Measurements from ENCODE around the gene PCGF1.
A peak's percentile ranks its signal among the peaks of the same experiment; 100 is the strongest.

The PCGF1 gene

GRCh38 chr2:74536166-74536950 lies 28.9 kb upstream of the PCGF1 start:
- no peak for DNase-seq

GRCh38 chr2:74535440-74535965 lies 28.0 kb upstream of the PCGF1 start:
- DNase-seq: no peak

GRCh38 chr2:74534411-74534810 lies 26.9 kb upstream of the PCGF1 start:
- DNase-seq: no peak

- no peak for DNase-seq
These were observed 26.0 kb upstream of the PCGF1 start for GRCh38 chr2:74533464-74533863.

- peak; percentile 45 to 66 for DNase-seq
These were observed 24.7 kb upstream of the PCGF1 start for GRCh38 chr2:74532222-74532621.

- DNase-seq: no peak
These were observed 24.2 kb upstream of the PCGF1 start for GRCh38 chr2:74531666-74532065.

- DNase-seq: peak; percentile 51 to 54
These were observed 23.0 kb upstream of the PCGF1 start for GRCh38 chr2:74530239-74531187.

- DNase-seq: peak; percentile 97
These were observed 22.1 kb upstream of the PCGF1 start, which contains the start of the genes AUP1 and HTRA2 for GRCh38 chr2:74529357-74530238. Gene AUP1, minus strand, starts transcription at chr2:74529706. Its CDS starts 77 bp downstream, at chr2:74529629. Gene HTRA2, plus strand, starts transcription at chr2:74529933. Its CDS starts 74 bp downstream, at chr2:74530007.

- no peak for DNase-seq
These were observed 21.3 kb upstream of the PCGF1 start for GRCh38 chr2:74528600-74529356.

- no peak for DNase-seq
These were observed 20.2 kb upstream of the PCGF1 start for GRCh38 chr2:74527741-74528140.

- DNase-seq: no peak
These were observed 19.2 kb upstream of the PCGF1 start for GRCh38 chr2:74526649-74527230.

GRCh38 chr2:74525717-74526648 lies 18.5 kb upstream of the PCGF1 start, which contains the start of gene DQX1:
Gene DQX1, minus strand, starts transcription at chr2:74526231. Its CDS starts 502 bp downstream, at chr2:74525729.
- DNase-seq: peak; percentile 68 to 75

- DNase-seq: no peak
These were observed 17.6 kb upstream of the PCGF1 start for GRCh38 chr2:74524955-74525716.

GRCh38 chr2:74524005-74524404 lies 16.5 kb upstream of the PCGF1 start:
- DNase-seq: no peak

GRCh38 chr2:74522516-74522915 lies 15.0 kb upstream of the PCGF1 start:
- DNase-seq: no peak

- DNase-seq: no peak
These were observed 9.2 kb upstream of the PCGF1 start for GRCh38 chr2:74516650-74517049.

- DNase-seq: no peak
These were observed 8.6 kb upstream of the PCGF1 start for GRCh38 chr2:74515981-74516633.

- no peak for DNase-seq
These were observed 7.9 kb upstream of the PCGF1 start for GRCh38 chr2:74515271-74515980.
